ENCODE data around the gene PKP2.

Gene PKP2

GRCh38 chr12:32742133-32742532 lies 154.4 kb downstream of the PKP2 start:
- no peak for DNase-seq

Data from islet precursor cell (in vitro differentiated cells).